Frontal cortex (tissue), 4 donors: ENCODE measurements around the gene MS4A5. TPM values are rescaled to one million over a fixed set of nuclear protein-coding genes. Genes with fewer than 3 reads are reported as not detected.
"Not testable (repeated sequence)": the region's sequence is repeated elsewhere in the genome, so short reads cannot be mapped to it uniquely, and the experiment has no call there.

Experiments
- DNase-seq, 2 donors: peaks; one replicate each; pipeline ENCODE4 v3.0.0; 2012; ENCODE audit warnings: low spot score in 2 of 2
- FAIRE-seq: peaks from 2 replicates; lab custom pipeline; 2012; peaks lifted over from hg19 to GRCh38; lab: Jason Lieb, UNC
- total RNA-seq: library from RNA; depleted of rRNA; stranded (reverse); fragments of >200 nt; gene quantifications from one replicate; pipeline ENCODE4 v1.2.3, GENCODE V29; 2014
- donor health status: control.
- donor health status: control.
- donor health status: control.

Gene MS4A5, protein sequence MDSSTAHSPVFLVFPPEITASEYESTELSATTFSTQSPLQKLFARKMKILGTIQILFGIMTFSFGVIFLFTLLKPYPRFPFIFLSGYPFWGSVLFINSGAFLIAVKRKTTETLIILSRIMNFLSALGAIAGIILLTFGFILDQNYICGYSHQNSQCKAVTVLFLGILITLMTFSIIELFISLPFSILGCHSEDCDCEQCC
- not detected for total RNA-seq

DNA sequence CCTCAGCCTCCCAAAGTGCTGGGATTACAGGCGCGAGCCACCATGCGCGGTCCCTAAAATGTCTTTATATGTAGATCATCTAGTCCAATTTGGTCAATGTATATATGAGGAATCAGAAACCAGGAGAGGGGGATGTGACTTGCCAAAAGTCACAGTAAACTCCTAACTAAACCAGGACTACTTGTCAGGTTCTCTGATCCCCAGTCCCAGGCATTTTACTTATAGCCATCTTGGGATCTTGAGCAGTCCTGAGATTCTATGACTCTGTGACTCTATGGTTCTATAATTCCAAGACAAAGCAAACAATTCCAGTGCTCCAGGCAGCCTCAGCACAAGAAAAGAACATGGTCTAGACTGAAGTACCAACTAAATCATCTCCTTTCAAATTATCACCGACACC lies at the start of gene MS4A5:
TSS of gene MS4A5 (plus strand) at position 301 of the 400 bp plus-strand sequence. CDS start 103 bp downstream, outside the sequence.
- FAIRE-seq (no peak), DNase-seq (no peak)

DNA sequence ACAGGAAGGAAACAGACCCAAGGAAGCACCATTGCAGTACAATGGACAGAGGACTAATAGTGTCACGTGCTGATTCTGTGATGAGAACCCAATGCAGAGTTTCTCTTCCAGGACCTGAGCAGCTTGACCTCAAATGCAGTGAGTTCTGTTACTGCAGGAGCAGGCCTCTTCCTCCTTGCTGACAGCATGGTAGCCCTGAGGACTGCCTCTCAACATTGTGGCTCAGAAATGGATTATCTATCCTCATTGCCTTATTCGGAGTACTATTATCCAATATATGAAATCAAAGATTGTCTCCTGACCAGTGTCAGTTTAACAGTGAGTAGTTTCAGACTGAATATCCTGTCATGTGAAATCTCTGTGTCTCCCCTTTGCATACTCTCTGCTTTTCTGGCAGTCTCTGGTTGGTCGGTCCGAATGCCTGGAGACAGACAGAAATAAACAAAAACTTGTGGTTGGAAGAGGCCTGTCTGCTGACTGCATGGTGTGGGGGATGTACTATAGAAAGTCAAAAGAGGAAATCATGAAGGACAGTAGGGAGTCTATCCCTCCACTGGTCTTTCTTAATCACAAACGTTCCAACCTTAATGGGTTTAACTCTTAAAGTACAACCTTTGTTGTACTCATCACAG lies 40.0 kb upstream of the MS4A5 start:
- FAIRE-seq (no peak), DNase-seq (no peak)

DNA sequence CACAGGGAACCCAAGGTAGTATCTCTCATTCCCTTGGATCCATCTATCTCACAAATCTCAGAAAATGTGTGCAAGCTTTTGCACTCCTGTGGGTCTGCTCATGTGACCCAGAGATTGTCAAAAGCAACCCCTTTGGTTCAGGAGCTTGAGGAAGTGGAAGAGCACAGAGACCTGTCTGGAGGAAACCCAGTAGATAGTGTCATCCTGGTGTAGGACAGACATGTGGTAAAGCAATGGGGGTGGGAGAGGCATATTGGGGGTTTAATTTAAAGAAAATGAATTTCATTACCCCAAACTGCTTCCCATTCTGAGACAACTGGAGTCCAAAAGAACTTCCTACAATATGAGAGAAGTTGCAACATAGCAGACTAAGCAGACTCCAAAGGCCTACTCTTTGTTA lies 39.0 kb upstream of the MS4A5 start:
- DNase-seq (no peak), FAIRE-seq (no peak)

DNA sequence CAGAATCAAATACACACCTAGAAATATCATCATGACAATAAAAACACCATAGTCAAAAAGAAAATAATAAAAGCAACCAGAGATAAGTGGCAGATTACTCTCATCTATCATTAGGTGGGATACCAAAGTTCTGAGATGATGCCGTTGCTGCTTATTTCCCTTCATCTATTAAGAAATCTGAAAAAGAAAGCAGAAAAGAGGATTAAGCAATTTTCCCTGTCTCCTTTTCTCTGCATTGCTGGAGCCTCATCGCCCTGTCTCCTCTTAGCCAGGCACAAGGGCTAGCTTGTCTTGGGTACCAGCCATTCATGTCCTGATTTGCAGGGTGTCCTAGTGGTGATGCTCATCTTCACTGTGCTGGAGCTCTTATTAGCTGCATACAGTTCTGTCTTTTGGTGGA lies 37.0 kb upstream of the MS4A5 start:
- FAIRE-seq = no peak
- no peak for DNase-seq

DNA sequence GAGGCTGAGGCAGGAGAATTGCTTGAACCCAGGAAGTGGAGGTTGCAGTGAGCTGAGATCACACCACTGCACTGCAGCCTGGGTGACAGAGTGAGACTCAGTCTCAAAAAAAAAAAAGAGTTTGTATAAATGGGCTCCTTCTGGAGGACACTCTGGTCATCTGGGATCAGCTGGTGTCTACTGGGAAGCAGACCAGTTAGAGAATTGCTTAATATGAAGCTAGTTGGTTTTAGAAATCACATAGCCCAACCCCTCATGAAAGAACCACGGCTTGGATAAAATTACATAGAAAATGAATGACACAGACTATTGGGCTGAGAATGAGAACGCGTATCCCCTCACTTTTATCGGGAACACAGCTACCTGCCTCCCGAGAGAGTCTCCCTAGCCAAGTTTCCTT lies 36.4 kb upstream of the MS4A5 start:
- DNase-seq (no peak), FAIRE-seq (no peak)

DNA sequence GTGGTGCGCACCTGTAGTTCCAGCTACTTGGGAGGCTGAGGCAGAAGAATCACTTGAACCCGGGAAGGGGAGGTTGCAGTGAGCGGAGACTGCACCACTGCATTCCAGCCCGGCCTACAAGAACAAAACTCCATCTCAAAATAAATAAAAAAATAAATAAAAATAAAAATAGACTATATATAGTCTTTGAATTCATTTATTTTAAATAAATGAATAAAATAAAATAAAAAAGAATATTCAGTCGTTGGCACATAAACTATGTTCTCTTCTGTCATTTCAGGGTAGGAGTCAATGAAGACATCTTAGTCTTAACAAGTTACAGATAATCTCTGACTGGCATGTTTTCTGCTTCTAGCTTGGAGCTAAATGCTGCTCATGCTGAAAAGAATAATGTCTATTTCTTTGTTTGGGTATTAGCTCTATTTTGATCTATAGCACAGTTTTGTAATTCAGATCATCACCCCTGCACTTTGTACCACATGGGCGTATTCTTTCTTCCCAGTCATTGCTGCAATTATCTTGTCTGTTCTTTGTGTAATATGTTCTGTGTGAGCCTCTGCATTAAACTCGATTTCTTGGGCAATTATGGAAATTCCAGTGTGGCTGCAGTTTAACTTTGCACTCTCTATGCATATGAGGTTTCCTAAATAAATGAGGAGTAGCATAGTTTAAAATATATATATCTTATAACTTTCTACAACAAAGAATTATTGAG lies 34.5 kb upstream of the MS4A5 start:
- FAIRE-seq = no peak
- DNase-seq = no peak

DNA sequence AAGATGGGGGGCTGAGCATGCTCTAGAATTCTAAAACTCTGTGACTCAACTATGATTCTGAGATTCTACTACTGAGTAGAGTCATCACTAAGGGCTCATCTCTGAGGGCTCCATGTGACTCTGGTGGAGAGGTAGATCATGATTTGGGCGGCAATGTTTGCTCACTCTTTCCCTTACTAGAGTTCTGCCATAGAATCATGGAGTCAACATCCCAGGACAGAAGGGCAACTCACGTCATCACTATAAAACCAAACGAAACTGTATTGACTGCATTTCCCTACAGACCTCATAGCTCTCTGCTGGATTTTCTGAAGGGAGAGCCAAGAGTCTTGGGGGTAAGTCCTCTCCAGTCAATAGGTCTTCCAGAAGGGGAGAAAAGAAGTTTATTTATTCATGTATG lies 33.0 kb upstream of the MS4A5 start, which contains the start of gene MS4A14:
TSS of gene MS4A14 (plus strand) at position 78 of the 400 bp plus-strand sequence. CDS start at position 198, 120 bp downstream.
- FAIRE-seq (no peak), DNase-seq (no peak)

DNA sequence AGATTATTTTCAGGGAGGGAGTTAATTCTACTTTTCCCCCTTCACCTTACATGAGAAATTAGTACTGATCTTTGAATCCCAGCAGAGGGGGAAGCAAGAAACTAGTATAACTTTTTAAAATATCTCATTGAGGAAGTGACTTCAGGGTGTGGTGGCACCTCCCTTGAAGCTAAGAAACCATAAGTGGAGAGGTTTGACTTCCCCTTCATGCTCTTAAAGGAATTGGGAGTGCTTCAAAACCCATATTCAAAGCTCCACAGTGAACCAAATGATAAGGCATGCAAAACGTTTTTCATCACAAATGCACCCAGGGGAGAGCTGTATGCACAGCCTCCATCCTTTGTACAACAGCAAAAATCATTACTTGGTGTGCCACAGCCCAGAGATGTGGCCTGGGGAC lies 32.6 kb upstream of the MS4A5 start:
- FAIRE-seq (no peak), DNase-seq (no peak)

DNA sequence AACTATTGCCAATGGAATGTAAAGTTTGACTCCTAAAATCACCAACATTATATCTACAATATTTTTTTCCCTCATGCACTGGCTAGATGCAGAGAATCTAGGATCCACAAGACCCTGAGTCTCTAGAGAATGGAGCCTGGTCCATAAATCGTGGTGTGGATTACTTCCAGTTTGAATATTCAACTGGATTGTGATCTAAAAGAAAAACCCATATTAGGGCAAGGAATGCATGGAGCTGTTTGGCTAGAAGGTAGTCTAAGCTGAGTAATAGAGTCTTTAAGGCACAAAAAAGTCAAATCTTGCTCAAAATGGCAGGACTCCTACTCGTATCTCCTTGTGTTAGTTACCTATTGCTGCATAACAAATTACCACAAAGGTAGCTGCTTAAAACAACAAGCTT lies 9.4 kb upstream of the MS4A5 start:
- no peak for FAIRE-seq

DNA sequence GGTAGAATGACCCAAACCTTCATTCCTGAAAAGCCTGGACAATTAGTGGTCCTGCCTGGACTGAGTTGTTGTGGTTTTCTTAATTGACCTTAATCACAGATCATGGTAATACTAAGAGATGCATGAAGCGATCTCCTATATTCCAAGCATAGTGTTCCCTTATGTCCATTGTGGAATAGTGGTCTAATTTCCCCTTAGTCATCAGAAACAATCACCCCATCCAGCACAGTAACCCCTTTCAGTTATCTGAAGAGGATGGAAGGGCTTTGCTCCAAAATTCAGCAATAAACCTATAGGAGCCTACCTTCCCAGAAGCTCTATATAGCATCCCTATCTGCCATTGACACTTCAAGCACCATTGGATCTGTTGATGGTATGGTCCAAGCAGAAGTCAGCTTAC lies 6.8 kb upstream of the MS4A5 start:
- no peak for DNase-seq
- no peak for FAIRE-seq

More for the DNA sequence above, 9.4 kb upstream of the MS4A5 start:
- no peak for DNase-seq

DNA sequence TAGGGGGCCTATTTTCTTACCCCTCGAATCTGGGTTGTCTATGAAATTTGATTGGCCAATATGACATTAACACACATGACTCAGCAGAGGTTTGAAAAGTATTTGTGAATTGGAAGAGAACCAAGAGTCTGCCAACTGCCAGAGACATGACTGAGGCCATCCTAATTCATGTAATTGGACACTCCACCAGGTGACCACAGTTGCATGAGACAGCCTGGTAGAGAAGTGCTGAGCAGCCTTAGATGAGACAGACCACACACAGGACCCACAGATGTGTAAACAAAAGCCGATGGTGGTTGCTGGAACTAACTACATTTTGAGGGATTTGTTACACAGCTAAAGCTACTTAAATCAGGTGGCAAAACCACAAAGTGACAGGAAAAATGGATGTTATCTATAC lies 855 bp upstream of the MS4A5 start:
- FAIRE-seq (no peak), DNase-seq (no peak)

DNA sequence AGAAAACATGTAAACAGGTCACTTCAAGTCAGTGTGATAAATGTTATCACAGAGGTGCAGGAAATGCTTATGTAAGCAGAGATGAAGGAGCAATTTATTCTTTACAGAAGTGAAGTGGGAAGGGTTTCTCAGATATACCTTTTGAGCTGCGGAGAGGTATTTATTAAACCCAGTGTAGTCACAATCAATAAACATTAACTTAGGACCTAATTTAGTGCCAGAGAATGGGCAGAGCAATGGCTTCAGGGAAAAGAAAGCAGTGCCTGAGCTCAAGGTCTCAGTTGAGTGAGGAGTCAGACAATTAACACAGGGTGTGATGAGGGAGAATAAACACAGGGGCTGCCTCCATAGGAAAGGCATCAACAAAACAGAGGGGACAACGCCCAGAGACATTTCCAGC lies 1.9 kb downstream of the MS4A5 start:
- DNase-seq = no peak
- FAIRE-seq = no peak

DNA sequence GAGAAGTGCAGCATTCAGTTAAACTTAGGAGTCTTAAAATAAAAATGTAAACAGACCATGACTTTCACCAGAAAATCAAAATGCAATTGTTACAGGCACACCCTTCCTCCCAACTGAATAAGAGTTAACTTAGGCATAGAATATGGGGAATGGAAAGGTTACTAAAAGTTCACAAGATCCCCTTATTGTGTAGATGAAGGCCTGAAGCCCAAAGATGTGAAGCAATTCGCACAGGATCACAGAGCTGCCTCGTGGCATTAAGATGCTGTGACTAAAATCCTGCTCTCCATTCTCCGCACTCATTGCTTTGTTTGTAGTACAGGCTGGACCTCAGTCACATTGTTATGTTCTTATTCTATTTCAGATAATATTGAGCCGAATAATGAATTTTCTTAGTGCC lies 4.0 kb downstream of the MS4A5 start:
- no peak for DNase-seq
- no peak for FAIRE-seq

DNA sequence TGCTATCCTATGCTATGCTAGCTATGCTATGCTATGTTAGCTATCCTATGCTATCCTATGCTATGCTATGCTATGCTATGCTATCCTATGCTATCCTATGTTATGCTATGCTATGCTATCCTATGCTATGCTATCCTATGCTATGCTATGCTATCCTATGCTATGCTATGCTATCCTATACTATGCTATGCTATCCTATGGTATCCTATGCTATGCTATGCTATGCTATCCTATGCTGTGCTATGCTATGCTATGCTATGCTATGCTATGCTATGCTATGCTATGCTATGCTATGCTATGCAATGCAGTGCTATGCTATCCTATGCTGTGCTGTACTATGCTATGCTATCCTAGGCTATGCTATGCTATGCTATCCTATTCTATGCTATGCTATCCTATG lies 17.7 kb downstream of the MS4A5 start:
- DNase-seq (no peak), FAIRE-seq (no peak)

DNA sequence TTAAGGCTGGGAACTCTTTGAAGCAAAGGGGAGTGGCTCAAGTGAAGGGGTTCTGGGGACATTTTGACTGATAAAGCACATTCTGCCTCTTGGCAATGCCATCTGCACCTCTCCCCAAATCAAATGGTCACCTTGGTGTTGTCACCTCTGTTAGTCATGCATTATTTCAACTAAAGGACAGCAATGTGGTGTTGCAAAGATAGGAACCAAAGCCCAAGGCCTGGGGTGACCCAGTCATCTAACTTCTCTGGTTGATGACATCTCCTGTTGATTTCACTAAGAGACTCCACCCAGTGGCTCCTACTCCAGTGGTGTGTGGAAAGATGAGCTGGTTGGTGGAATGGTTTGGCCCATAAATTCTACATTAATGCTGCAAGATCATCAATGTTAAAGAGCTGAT lies 18.5 kb downstream of the MS4A5 start:
- no peak for DNase-seq
- FAIRE-seq = no peak

DNA sequence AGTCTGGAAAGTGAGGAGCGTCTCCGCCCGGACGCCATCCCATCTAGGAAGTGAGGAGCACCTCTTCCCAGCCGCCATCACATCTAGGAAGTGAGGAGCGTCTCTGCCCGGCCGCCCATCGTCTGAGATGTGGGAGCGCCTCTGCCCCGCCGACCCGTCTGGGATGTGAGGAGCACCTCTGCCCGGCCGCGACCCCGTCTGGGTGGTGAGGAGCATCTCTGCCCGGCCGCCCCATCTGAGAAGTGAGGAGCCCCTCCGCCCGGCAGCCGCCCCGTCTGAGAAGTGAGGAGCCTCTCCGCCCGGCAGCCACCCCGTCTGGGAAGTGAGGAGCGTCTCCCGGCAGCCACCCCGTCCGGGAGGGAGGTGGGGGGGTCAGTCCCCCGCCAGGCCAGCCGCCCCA lies 21.8 kb downstream of the MS4A5 start:
- not testable (repeated sequence) for DNase-seq, FAIRE-seq

DNA sequence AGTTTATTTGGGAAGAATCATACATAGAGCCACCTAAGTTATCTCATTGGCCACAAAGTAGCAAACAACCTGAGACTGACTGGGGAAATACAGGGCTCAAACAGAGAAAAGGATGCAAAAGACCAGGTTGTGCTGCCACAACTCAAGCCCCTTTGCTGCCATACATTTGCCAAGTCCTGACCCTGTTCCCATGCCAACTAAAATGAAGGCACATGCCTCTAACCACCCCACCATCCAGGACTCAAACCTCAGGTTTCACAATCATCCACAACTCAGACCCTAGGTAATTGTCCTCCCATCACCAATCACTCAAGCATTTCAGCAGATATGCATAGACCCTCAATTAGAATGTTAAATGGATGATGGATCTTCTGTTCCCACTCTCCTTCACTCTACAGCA lies 24.8 kb downstream of the MS4A5 start:
- FAIRE-seq (no peak), DNase-seq (no peak)

DNA sequence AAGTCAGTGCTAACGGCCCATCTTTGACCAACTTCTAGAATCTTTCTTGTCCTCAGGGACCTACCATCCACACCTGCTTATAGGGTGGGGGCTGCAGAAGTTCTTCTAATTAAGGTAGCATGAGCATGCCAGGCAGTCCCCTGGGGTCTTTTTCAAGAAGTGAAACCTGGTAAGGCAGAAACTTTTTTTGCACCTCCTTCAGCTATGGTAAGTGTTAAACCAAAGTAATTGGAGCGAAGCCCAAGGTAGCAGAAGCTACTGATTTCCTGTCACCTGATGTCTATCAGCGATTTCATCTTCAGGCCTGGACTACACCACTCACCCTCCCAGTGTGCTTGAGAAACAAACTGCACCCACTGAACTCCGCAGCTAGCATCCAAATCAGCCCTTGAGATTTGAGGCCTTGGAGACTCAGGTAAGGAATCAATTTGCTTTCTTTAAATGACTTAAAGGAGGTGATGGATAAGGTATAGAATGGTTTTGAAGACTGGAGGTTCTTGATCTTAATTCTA lies 26.2 kb downstream of the MS4A5 start, which contains the start of gene MS4A1:
TSS of gene MS4A1 (plus strand) at position 317 of the 512 bp plus-strand sequence. CDS start 6,528 bp downstream, outside the sequence.
- FAIRE-seq (no peak), DNase-seq (no peak)

DNA sequence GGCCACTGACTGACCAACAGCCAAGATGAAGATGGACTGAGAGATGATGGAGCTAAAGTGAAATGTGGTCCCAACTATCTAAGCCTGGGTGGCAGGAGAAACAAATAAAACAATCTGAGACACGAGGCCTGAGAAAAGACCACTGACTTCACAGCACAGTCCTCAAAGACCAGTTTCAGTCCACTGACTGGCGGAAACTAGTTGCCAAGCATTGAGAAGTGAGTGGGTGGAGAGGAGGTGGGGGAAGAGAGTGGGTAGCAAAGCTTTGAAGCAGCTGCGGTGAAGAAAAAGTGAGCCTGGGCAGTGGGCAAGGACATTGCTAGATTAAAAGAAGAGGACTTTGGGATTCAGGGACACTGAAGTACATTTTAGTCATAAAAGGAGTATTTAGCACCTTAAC lies 28.2 kb downstream of the MS4A5 start:
- FAIRE-seq (no peak), DNase-seq (no peak)

DNA sequence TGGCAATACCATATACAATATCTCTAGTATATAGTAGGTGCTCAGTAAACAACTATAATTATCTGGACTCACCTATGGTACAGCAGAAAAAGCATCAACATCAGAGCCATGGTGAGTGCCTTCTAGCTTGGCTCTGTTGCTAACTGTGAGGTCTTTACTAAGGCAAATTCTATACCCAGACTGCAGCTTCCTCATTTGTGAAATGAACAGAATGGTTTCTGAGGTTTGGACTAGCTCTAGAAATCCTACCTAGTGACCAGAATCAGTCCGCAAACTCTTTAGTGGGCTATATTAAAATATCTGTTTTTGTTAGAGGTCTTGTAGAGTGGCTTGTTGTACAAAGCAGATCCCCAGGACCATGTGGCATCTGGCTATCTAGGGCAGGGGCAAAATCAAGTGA lies 30.0 kb downstream of the MS4A5 start:
- DNase-seq (no peak), FAIRE-seq (no peak)

DNA sequence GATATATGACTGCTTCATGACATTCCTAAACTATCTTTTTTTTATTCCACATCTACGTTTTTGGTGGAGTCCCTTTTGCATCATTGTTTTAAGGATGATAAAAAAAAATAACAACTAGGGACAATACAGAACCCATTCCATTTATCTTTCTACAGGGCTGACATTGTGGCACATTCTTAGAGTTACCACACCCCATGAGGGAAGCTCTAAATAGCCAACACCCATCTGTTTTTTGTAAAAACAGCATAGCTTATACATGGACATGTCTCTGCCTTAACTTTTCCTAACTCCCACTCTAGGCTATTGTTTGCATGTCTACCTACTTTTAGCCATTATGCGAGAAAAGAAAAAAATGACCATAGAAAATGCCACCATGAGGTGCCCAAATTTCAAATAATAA lies 39.5 kb downstream of the MS4A5 start:
- no peak for DNase-seq
- FAIRE-seq = no peak
